GM21619 (cell line): ENCODE measurements around the gene AJM1.
"Not testable (repeated sequence)": the region's sequence is repeated elsewhere in the genome, so short reads cannot be mapped to it uniquely, and the experiment has no call there.

Experiments
- ATAC-seq: cut with Tn5 transposase; IDR thresholded peaks from one replicate; pipeline ENCODE4 v1.9.1; 2021; ENCODE audit not compliant: unreplicated experiment

The AJM1 gene

DNA sequence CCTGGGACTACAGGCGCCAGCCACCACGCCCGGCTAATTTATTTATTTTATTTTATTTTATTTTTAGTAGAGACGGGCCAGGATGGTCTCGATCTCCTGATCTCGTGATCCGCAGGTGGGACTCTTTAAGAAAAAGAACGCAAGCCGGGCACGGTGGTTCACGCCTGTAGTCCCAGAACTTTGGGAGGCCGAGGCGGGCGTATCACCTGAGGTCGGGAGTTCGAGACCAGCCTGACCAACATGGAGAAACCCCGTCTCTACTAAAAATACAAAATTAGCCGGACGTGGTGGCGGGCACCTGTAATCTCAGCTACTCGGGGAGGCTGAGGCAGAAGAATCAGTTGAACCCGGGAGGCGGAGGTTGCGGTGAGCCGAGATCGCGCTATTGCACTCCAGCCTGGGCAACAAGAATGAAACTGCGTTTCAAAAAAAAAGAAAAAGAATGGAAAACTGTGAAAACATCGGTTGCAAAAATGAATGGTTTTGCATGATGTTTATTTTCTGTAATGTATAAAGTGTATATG lies 24.7 kb downstream of the AJM1 start:
- ATAC-seq, result not testable (repeated sequence)

DNA sequence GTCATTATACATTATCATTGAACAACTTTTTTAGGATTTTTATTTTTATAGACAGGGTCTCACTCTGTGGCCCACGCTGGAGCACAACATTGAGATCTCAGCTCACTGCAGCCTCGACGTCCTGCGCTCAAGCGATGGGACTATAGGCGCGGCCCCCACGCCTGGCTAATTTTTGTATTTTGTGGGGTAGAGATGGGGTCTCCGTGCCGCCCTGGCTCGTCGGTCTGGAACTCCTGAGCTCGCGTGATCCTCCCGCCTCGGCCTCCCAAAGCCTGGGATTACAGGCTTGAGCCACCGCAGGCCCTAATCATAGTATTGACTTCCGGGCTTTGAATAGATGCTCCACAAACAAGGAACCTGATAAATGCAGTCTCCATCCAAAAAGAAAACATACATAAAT lies 25.2 kb downstream of the AJM1 start:
- ATAC-seq, result no peak

DNA sequence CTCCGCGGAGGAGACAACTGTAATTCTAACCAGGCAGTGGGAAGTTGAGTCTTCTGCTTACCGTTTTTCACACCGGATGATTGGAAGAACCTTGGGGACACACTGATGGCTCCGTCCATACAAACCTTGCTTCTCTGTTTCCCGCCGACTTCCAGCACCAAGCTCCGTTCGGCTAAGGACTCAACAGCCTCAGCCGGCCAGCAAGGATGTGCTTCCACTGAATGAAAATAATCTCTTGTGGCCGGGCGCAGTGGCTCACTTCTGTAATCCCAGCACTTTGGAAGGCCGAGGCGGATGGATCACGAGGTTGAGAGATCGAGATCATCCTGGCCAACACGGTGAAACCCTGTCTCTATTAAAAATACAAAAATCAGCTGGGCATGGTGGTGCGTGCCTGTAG lies 25.6 kb downstream of the AJM1 start:
- ATAC-seq, result no peak

DNA sequence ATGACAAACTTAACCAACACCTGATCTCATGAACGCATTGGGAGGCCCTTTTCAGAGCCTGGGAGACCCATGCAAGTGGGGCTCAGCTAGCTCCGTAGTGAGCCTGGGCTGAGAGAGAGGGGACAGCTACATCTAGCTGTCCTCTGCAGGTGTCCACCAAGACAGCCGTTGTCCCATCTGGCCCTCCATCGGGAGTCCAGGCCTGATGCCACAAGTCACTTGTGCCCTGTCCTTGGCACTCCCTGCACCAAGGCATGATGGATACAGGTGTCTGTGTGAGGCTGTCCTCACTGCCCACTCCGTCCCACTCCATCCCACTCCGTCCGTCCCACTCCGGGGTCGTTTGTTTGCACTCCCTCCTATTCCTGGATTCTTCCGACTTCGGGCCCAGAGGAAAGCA lies 26.4 kb downstream of the AJM1 start:
- ATAC-seq, result no peak

DNA sequence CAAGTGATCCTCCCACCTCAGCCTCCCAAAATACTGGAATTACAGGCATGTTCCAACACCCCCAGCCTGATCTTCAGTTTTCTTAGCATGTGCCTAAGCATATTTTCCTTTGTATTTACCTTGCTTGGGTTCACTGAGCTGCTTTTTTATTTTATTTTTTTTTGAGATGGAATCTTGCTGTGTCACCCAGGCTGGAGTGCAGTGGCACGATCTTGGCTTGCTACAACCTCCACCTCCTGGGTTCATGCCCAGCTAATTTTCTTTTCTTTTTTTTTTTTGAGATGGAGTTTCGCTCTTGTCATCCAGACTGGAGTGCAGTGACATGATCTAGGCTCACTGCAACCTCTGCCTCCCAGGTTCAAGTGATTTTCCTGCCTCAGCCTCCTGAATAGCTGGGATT lies 27.3 kb downstream of the AJM1 start:
- not testable (repeated sequence) for ATAC-seq

DNA sequence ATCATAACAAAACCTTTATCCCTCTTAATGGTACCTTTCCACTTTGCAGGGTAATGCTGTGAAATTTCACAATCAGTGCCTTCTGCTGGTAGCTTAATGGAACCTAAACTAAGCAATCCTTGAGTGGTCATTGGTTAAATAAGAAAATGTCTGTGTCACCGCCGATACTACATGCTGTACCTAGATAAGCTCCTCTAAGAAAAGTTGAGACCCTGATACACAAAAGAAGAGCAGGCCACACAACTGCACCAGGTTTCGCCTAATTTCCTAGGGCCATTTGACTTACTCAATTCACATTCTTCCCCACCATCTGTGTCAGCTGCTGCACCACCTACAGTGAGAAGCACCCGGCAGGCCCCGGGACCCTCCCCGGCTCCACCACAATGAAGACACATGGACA lies 32.9 kb downstream of the AJM1 start:
- ATAC-seq, result no peak

DNA sequence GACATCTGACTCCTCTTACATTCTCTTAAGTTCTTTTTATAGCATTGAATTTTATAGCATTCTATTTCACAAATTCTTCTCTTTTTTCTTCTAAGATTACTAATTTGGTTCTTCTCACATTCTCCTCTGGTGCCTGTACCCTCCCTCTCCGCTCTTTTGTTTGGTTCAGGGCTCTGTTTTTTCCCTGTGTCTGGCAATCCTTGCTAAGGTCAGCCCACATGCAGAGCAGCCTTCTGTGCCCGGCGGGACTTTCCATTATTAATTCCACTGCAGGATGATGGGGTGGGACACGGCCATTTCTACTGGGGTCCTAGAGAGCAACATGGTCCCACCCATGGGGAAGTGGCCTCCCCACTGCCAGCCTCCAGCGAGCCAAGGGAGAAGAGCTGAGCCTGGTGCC lies 34.2 kb downstream of the AJM1 start:
- no peak for ATAC-seq

DNA sequence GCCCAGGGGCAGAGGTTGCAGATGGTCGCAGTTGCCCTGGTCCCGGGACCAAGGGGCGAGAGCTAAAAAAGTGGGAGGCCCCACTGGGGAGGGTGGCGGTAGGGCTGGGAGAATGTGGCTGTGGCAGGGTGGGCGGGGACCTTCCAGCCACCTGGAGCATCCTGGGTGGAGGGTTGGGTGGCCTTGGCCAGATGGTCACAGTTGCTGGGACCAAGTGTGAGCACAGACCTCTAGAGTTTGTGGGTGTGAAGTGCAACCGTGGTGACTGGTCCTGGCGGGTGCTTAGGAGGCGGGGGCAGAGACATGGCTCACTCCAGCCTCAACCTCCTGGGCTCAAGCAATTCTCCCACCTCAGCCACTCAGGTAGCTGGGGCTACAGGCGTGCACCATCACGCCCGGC lies 38.4 kb downstream of the AJM1 start:
- ATAC-seq, result no peak

DNA sequence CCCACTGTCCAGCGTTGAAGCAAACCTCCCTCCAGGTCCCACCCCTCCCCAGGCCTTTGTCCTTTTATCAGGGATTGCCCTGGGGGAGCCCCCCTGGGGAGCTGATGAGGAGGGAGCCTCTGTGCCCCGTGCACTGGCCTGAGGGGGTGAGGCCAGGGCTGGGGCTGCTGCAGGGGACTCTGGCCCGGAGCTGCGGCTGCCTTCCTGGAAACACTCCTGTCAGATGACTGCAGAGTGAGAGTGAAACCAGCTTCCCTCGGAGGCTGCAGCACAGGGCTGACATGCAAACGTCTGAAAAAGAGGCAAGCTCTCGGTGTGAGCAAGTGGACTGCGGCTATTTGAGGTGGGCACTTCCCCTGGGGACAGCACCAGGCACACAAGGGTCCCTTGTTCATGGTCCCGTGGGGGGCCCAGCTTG lies 39.4 kb downstream of the AJM1 start:
- ATAC-seq, result peak; percentile 33

DNA sequence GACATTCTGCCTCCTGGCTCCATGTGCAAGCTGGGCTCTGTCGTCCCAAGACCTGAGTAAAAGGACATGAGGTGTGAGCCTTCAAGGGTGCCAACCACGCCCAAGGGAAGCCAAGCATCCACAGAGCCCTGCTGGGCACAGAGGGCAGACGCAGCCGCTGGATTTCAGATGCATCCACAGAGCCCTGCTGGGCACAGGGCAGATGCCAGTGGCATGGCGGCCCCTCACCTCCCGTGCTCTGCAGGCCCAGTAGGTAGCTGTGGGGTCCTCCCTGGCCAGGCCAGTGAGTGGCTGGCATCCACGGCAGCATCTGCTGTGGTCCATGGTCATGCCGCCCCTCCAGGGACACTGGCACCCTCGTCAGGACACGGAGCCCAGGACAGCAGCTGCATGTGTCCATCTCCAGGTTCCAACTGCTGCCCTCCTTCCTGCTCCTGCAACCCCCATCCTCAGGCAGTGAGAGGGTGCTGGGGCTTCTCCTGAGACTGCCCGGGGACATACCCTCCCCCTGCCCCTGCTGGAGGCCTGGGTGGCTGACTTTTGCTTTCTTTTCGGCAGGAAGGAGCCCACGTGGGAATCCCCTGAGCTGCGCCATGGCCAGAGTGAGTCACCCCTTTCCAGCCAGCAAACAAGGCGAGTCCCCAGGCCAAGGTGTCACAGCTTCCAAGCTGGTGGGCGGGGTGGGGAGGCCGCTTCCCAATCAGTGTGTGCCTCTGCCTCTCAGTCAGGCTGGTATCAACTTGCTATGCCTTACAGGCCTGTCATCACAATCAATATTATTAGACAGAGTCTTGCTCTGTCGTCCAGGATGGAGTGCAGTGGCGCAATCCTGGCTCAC lies 40.0 kb downstream of the AJM1 start:
- peak; percentile 32 for ATAC-seq

DNA sequence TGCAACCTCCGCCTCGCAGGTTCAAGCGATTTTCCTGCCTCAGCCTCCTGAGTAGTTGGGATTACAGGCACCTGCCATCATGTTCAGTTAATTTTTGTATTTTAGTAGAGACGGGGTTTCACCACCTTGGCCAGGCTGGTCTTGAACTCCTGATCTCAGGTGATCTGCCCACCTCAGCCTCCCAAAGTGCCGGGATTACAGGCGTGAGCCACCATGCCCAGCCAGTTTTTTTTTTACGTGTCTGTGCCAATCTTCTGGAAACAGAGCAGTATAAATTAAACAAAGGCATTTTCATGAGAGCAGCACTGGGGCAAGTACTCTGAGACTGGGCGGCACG lies 40.6 kb downstream of the AJM1 start:
- not testable (repeated sequence) for ATAC-seq

DNA sequence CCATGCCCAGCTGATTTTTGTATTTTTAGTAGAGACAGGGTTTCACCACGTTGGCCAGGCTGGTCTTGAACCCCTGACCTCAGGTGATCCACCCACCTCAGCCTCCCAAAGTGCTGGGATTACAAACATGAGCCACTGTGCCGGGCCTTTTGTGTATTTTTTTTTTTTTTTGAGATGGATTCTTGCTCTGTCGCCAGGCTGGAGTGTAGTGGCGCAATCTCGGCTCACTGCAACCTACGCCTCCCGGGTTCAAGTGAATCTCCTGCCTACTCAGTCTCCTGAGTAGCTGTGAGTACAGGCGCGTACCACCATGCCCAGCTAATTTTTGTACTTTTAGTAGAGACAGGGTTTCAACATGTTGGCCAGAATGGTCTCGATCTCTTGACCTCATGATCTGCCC lies 41.4 kb downstream of the AJM1 start:
- ATAC-seq, result not testable (repeated sequence)

DNA sequence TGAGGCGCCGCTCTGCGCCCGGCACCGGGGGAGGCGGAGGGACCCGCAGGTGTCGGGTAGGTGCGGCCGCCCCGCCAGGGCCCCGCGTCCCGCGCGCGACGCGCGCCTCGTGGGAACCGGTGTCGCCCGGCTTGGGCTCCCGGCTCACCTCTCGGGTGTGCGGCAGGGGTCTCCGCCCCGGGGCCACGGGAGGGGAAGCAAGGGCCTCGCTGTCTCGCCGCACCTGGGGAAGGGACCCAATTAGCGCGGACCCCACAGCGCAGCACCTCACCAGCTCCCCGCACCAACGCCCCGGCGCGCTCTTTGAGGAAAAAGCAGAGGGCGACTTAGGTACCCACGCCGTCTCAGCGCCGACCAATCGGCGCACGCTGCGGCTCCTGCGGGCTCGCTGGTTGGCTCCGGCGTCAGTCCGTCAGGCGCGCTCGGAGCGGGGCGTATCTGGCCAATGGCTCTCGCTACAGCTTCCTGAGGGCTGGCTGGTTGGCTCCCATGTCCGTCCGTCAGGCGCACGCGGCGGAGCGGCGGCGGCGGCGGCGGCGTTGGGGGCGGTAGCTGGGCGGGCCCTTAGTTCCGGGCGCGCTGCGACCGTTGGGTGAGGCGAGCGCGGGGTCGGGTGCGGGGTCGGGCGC lies 43.8 kb downstream of the AJM1 start, which contains the start of gene TRAF2:
TSS of gene TRAF2 (plus strand) at position 567 of the 629 bp plus-strand sequence. CDS start 12,225 bp downstream, outside the sequence.
- ATAC-seq, result peak; percentile 75

DNA sequence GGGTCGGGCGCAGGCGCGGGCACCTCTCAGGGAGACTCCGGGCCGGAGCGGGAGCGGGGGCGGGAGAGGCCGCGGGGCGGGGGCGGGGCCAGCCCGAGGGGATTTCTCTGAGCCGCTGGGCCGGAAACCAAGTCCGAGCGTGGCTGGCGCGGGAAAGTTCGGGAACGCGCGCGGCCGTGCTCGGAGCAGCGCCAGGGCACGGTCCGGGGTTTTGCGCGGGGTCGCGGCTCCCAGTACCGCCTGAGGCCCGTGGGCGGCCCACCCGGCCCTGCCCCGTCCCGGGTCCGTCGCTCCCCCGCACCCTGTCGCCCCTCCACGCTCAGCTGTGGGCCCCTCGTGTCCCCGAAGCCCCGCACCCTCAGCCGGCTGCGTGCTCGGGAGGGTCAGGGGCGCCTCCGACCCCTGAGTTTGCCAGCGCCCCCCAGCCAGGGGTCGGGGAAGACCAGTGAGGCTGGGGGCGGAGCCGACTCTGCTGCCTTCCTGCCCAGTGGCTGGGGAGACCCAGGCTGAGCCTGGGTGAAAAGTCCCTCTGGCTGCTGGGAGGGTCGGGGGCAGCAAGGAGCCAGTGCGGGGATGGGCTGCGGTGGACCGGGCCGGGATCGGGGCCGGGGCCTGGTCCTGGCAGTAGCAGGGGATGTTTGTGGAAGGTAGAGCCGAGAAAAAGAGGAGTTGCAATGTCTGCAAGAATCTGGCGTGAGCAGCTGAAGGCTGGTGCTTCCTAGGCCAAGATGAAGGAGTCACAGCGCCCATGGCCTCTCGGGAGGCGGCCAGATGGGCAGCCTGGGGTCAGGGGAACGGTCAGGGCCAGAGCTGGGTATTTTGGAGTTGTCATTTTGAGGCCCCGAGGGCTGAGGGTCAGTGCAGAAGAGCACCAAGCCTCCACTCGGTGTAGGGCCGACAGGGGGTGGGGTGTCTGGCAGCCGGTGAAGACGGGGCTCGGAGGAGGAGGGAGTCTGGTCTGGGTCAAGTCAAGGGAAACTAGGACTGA lies 44.6 kb downstream of the AJM1 start:
- ATAC-seq, result peak; percentile 20

DNA sequence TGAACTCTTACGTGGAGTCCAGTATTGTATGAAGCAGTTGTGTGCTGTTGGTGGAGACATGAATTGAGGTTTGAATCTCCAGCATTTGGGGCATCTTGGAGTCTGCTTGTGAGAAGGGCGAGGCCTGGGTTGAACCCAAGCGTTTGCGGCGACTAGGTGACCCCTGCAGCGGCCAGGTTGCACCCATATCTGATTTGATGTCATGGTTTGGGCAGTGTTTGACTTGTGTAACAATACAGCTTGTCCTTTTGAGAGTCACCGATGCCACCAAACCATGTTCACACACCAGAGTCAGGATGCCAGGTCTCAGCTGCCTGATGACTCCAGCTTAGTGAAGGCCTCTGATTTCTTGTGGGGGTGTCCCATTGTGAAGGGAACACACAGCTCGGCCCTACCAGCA lies 46.2 kb downstream of the AJM1 start:
- ATAC-seq, result no peak

DNA sequence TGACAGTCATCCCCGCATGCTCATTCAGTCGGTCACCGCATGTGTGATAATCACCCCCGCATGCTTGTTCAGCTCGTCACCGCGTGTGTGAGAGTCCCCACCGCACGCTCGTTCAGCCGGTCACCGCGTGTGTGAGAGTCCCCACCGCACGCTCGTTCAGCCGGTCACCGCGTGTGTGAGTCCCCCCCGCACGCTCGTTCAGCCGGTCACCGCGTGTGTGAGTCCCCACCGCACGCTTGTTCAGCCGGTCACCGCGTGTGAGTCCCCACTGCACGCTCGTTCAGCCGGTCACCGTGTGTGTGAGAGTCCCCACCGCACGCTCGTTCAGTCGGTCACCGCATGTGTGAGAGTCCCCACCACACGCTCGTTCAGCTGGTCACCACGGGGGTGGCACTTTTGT lies 47.6 kb downstream of the AJM1 start:
- ATAC-seq, result no peak

DNA sequence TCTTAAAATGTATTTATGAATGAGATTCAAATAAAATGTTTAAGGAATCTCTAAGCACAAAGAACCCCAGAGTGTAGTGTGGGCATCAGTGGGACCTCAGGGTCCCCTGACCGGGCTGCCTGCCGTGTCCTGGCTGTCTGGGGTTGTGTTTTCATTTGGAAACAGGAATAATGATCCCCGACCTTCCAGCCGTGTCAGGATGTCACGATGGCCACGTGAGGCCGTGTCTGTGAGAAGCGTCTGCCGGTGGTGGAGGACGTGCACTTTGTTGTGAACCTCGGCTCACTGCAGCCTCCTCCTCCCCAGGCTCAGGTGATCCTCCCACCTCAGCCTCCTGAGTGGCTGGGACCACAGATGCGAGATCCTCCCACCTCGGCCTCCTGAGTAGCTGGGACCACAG lies 48.4 kb downstream of the AJM1 start:
- no peak for ATAC-seq
